ENCODE data around the gene GBGT1.

DNA sequence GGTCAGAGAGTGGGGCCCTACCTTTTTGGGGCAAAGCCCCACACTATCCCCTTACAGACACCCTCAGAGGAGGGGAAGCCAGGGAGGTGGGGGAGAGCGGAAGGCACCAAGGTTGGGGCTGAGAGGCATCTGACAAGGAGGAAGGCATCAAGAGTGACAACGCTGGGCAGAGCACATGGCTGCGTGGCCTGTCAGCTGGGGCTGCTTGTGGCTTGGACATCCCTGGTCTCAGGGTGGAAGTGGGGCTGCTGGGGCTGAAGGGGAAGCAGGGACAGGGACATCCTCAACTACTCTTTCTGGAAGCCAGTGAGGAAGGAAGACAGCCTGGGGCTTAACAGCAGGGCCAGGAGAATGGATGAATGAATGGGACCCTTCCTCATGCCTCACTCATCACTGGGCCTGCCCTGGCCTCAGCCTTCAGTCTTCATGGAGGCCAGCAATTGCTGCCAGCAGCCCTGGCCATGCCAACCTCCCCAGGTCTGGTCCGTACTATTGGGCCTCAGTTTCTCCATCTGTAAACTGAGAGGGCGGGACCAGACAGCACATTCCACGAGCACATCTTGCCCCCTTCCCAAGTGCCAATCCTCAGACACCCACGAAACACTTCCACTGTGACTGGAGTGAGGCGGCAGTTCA lies 41.7 kb downstream of the GBGT1 start:
- TF ChIP-seq POLR2A (IDR thresholded peaks at IDR 0.05; ENCODE audit: low read depth, low read length) (no peak), FOS (IDR thresholded peaks at IDR 0.05; ENCODE audit: borderline replicate concordance, insufficient read depth, low read length) (no peak)

Data from endothelial cell of umbilical vein (primary cell).